AG09319 (cell line): Measurements from ENCODE around the gene TRAPPC2L.

Source experiments
- DNase-seq: peaks from one replicate; pipeline ENCODE4 v3.0.0-alpha.2; 2010; ENCODE audit warnings: low read depth; ENCODE audit errors: extremely low read depth
- TF ChIP-seq, protein P1 (sequence below): IDR thresholded peaks from 2 replicates; pipeline ENCODE4 v1.5.1; 2011; ENCODE audit warnings: low read depth, mild to moderate bottlenecking, inconsistent platforms, low read length, moderate library complexity

TRAPPC2L gene

DNA sequence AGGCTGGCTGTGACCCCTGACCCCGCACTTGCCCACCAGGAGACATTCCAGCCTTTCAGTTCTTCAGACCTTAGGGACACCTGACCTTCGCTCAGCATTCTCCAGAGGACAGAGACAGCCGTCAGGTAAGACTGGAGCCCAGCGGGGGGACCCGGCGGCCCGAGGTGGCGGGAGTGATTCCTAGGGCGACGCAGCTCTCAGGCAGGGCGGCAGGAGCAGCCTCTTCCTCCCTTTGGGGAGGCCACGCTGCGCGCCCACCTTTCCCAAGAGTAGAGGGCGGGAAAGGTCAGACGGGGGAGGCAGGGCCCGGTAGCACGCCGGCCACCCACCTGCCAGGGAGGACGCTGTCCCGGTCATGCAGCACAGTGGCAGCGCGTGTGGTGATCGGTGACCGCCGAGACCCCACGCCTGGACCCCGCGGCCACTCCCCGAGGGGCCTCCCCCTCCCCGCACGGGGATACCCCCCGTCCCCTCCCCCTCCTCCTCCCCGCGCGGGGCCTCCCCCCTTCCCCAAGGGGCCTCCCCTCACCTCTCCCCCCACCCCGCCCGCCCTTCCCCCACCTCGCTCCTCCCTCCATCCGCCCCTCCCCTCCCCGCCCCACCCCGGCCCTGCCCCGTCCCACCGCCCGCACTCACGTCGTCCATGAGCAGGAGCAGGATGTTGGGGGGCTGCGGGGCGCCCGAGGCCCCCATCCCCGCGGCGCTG lies 652 bp upstream of the TRAPPC2L start:
- no peak for DNase-seq
- TF ChIP-seq, protein P1, sequence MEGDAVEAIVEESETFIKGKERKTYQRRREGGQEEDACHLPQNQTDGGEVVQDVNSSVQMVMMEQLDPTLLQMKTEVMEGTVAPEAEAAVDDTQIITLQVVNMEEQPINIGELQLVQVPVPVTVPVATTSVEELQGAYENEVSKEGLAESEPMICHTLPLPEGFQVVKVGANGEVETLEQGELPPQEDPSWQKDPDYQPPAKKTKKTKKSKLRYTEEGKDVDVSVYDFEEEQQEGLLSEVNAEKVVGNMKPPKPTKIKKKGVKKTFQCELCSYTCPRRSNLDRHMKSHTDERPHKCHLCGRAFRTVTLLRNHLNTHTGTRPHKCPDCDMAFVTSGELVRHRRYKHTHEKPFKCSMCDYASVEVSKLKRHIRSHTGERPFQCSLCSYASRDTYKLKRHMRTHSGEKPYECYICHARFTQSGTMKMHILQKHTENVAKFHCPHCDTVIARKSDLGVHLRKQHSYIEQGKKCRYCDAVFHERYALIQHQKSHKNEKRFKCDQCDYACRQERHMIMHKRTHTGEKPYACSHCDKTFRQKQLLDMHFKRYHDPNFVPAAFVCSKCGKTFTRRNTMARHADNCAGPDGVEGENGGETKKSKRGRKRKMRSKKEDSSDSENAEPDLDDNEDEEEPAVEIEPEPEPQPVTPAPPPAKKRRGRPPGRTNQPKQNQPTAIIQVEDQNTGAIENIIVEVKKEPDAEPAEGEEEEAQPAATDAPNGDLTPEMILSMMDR: no peak

DNA sequence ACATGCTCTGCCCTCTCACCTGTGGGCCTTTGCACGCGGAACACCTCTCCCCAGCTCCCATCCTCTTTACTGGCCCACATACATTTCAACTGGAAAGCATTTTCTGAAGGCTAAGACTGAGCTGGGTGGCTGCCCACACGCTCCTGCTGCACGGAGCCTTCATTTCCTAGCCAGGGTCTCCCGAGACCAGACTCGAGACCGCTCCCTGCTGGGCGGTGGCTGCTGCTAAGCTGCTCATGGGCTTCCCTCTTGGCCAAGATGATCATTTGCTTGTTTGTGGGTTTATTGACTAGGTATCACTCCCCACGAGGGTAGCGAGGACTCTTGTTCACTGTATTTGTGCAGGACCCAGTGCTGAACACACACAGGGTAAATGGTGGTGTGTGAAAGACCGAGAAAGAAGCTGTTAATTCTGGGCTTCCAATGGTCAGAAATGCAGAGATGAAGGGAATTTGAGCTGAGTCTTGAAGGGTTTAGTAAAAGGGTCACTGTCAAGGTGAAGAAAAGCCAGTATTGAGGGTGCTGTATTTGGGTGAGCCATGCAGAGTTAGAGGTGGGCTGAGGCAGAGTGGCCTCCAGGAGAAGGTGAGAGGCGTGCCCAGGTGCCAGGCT lies 907 bp downstream of the TRAPPC2L start:
- peak; percentile 30 for DNase-seq
- TF ChIP-seq, protein P1: peak; percentile 87

DNA sequence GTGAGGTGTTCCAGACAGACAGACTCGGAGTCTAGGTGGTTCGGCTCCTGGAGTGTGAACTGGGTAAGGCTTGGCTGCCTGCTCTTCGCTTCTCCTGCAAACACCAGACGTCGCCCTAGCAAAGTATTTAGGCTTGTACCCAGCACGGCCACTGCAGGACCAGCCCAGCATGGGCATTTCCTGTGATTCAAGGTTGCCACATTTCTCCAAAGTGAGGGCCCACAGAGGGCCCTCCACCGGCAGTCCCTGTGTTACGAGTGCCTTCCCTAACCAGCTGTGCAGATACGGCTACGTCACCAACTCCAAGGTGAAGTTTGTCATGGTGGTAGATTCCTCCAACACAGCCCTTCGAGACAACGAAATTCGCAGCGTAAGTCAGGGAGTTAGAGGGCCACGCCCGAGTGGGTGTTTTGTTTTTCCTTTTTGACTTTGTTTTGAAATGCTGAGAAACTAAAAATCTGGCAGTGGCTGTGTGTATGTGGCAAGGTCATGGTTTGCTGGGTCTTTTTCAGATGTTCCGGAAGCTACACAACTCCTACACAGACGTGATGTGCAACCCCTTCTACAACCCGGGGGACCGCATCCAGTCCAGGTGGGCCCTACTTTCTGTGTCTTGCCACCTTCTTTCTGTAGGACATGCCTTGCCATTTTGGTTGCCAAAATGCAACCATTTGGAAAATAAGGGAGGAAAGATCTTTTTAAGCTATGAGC lies 2.6 kb downstream of the TRAPPC2L start:
- TF ChIP-seq, protein P1: no peak
- no peak for DNase-seq

DNA sequence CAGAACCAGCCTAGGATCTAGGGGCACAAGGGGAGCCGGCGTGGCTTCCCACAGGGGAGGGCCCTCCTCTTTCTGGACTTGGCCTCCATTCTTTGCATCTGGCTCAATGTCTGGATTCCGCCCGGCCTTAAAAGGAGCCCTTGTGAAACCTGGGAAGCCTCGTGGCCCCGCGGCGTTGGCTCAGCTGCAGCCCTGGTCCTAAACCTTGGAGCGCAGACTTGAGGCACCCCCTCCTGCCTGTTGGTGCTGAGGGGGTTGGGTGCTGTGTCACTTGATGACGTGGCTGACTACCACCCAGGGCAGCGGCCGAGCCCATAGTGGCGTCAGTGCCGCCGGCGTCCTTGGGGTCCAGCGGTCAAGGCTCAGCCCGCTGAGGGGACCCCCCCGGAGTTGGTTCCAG lies 4.4 kb downstream of the TRAPPC2L start:
- TF ChIP-seq, protein P1: no peak
- DNase-seq: no peak

DNA sequence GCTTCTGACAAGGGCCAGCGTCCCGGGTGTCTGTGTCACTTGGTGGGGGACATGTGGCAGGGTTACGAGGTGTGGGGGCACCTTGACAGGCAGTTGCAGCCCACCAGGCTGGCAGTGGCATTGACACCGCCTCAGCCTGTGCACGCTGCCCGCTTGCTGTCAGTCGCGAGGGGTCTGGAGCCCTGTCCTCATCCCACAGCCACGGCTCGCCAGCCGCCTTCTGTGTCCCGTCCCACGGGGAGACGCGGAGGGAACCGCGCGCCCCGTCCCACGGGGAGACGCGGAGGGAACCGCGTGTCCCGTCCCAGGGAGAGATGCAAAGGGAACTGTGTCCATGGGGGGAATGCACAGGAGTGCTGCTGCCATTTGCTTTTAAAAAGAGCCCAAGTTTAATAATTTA lies 6.0 kb downstream of the TRAPPC2L start:
- DNase-seq: no peak
- TF ChIP-seq, protein P1: no peak

DNA sequence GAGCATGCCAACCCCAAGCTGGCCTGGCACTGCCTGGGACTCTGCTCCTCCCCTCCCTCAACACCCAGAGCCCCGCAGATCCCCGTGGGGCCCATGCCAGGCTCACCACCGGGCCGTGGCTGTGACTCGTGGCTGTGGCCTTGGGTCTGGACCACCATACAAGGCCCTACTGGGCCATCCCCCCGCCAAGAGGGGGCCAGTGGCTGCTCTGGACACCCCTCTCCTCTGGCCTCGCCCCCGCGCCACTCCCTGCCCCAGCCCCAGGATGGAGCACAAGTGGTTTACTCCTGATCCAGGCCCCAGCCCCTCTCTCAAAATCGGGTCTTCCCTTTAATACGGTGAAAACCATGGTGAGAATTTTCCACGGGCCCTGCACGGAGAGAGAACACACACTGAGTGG lies 6.5 kb downstream of the TRAPPC2L start:
- TF ChIP-seq, protein P1: no peak
- no peak for DNase-seq

DNA sequence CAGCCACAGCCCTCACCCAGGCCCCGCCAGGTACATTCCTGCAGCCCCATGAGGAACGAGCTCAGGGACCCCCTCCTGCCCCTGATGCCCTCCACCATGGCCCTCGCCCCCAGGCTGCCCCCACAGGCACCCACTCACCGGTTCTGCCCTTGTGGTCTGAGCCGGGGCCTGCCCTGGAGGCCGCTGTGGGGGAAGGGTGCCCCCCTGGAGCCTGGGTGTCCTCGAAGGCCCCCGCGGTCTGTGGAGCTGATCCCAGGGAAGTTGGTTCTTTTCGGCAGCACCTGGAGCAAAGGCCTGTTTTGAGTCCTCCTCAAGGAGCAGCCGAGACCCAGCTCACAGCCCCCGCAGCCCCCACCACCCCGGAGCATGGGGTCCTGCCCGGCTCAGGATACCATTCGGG lies 7.2 kb downstream of the TRAPPC2L start:
- no peak for DNase-seq
- TF ChIP-seq, protein P1: no peak
